ENCODE measurements around the gene PIM2. TPM values are rescaled to one million over a fixed set of nuclear protein-coding genes. Genes with fewer than 3 reads are reported as not detected.

The PIM2 gene
- total and polyA plus RNA-seq, 9 of the 15 experiments (the other 6 are each of a cell fraction or from before 2014, with no cell fraction given) = 67.6 to 191 (median 108) TPM

GRCh38 chrX:48896611-48897011 is 22.2 kb downstream of the PIM2 start:
- BruUV-seq (replicated peaks) = no TSS peak
- Histone ChIP-seq H2AFZ (ENCODE audit: low read depth, low read length) (no peak overlapping the region), H3K27me3 (ENCODE audit: control insufficient read depth in 2 of 2, insufficient read depth in 2 of 2, low read length in 2 of 2) (no peaks in the 10 kb centered on the region), H3K9me1 (ENCODE audit: control insufficient read depth, insufficient read depth, low read length) (no peaks in the 10 kb centered on the region), H3K36me3 (ENCODE audit: control insufficient read depth, insufficient read depth, low read length) (peaks cover 57% of the 10 kb centered on the region), H3K9me3 (replicated peaks; ENCODE audit: control insufficient read depth, insufficient read depth, low read depth, low read length) (no peaks in the 10 kb centered on the region), H4K20me1 (replicated peaks; ENCODE audit: control insufficient read depth, insufficient read depth, low read length) (peaks cover 7% of the 10 kb centered on the region; the same call in 1 of the 2 replicates), H3K9ac (ENCODE audit: insufficient read depth in 1 of 2, low read depth in 2 of 2, low read length in 2 of 2) (peak overlapping the region; percentile 90 to 95), H3K4me2 (ENCODE audit: insufficient read depth, low read length) (peak overlapping the region; percentile 85), H3K4me3 (peak overlapping the region; percentile 72), H3K4me1 (replicated peaks in 1 of 2; ENCODE audit: control insufficient read depth in 2 of 2, insufficient read depth in 2 of 2, low read length in 2 of 2) (peaks cover 11 to 25% of the 10 kb centered on the region in 2 experiments; a peak in 4 of 5 replicates), H3K27ac (ENCODE audit: extremely low read depth, low read depth, low read length) (peak overlapping the region; percentile 97), H3K79me2 (ENCODE audit: control insufficient read depth, insufficient read depth, low read length) (peaks cover 61% of the 10 kb centered on the region)
- WGBS (ENCODE audit: insufficient coverage, low coverage, missing lambda C conversion rate) = 37% methylated on average over 8 of the region's 9 CpGs
- ATAC-seq (no peak), DNase-seq (ENCODE audit: extremely low read depth in 1 of 4, low spot score in 3 of 4) (peak in 2 of 4 experiments; percentile 28 to 52), FAIRE-seq (no peak)
- ChIA-PET CTCF (ENCODE audit: low intra/inter-chr PET ratio) (no interaction called here), POLR2A (interaction anchor here (2.2 kb wide), 1 partner anchor 15 kb away, joined by 13 read pairs; the partner anchor contains the start of gene SLC35A2)
- TF ChIP-seq CBX5 (IDR thresholded peaks at IDR 0.05; ENCODE audit: borderline replicate concordance, low read depth) (no peak), TBP (optimal IDR thresholded peaks at IDR 0.05; ENCODE audit: low read depth, low read length) (peak; percentile 1)
- intact Hi-C loops (cut with micrococcal nuclease) = loop anchor here (5.0 kb wide), 5 partner anchors 34 to 249 kb away; partner anchors contain the start of genes GLOD5 and HDAC6
- in situ Hi-C loops (cut with MboI) = no loop called here

DNA sequence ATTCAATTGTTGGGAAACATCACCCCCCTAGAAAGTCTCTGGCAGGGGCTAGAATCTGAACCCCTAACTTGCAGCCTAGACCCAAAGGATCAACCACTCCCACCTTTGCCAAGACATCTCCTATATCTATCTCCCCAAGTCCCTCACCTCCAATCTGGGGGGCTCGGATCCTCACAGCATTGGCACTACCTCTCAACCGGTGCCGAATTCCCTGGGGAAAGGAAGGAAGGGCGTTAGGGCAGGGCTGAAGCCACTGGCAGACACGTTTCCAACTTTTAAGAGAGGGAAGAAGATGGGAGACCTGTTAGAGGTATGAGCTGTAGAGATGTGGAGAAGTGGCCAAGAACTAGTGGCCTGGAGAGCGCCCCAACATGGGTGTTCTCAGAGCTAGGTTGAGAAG is 23.9 kb downstream of the PIM2 start:
- no peak for DNase-seq (ENCODE audit: extremely low read depth in 1 of 4, low spot score in 3 of 4)
- no peaks in the 10 kb centered on the region for H3K9me1 ChIP-seq (ENCODE audit: control insufficient read depth, insufficient read depth, low read length)
- TF ChIP-seq ILF3 (IDR thresholded peaks at IDR 0.05; ENCODE audit: borderline replicate concordance) = no peak
- no peak for TF ChIP-seq ZNF561 (CRISPR knock-in tag; conservative IDR thresholded peaks at IDR 0.05)
- TF ChIP-seq, protein P1, sequence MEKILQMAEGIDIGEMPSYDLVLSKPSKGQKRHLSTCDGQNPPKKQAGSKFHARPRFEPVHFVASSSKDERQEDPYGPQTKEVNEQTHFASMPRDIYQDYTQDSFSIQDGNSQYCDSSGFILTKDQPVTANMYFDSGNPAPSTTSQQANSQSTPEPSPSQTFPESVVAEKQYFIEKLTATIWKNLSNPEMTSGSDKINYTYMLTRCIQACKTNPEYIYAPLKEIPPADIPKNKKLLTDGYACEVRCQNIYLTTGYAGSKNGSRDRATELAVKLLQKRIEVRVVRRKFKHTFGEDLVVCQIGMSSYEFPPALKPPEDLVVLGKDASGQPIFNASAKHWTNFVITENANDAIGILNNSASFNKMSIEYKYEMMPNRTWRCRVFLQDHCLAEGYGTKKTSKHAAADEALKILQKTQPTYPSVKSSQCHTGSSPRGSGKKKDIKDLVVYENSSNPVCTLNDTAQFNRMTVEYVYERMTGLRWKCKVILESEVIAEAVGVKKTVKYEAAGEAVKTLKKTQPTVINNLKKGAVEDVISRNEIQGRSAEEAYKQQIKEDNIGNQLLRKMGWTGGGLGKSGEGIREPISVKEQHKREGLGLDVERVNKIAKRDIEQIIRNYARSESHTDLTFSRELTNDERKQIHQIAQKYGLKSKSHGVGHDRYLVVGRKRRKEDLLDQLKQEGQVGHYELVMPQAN (IDR thresholded peaks at IDR 0.05; ENCODE audit: borderline replicate concordance) = no peak
- TF ChIP-seq TRIM28 (IDR thresholded peaks at IDR 0.05) = no peak
- TF ChIP-seq ETV5 (CRISPR knock-in tag; IDR thresholded peaks at IDR 0.05; ENCODE audit: low read depth) = no peak
- TF ChIP-seq HLTF (IDR thresholded peaks at IDR 0.05) = no peak
- TF ChIP-seq FOS (IDR thresholded peaks at IDR 0.05; ENCODE audit: extremely low read depth, insufficient read length) = no peak
- WGBS (ENCODE audit: insufficient coverage, low coverage, missing lambda C conversion rate) = 93% methylated on average over 5 of the region's 6 CpGs
- no peak overlapping the region for H3K4me3 ChIP-seq
- H3K79me2 ChIP-seq (ENCODE audit: control insufficient read depth, insufficient read depth, low read length) = peaks cover 53% of the 10 kb centered on the region
- POLR2A ChIA-PET = no interaction called here
- H4K20me1 ChIP-seq (replicated peaks; ENCODE audit: control insufficient read depth, insufficient read depth, low read length) = peaks cover 7% of the 10 kb centered on the region; the same call in 1 of the 2 replicates
- H3K9me3 ChIP-seq (replicated peaks; ENCODE audit: control insufficient read depth, insufficient read depth, low read depth, low read length) = no peaks in the 10 kb centered on the region
- H3K27ac ChIP-seq (ENCODE audit: extremely low read depth, low read depth, low read length) = no peak overlapping the region
- no peak overlapping the region for H3K4me2 ChIP-seq (ENCODE audit: insufficient read depth, low read length)
- peaks cover 17 to 42% of the 10 kb centered on the region in 2 experiments; a peak in 4 of 5 replicates for H3K4me1 ChIP-seq (replicated peaks in 1 of 2; ENCODE audit: control insufficient read depth in 2 of 2, insufficient read depth in 2 of 2, low read length in 2 of 2)
- no peak for FAIRE-seq
- intact Hi-C loops (cut with micrococcal nuclease) (loop anchor here (5.0 kb wide), 5 partner anchors 33 to 248 kb away; partner anchors contain the start of genes GLOD5 and HDAC6), in situ Hi-C loops (cut with MboI) (no loop called here)
- ATAC-seq = no peak
- peaks cover 46% of the 10 kb centered on the region; the same call in 2 of the 3 replicates for H3K36me3 ChIP-seq (ENCODE audit: control insufficient read depth, insufficient read depth, low read length)
- CTCF ChIA-PET (ENCODE audit: low intra/inter-chr PET ratio) = no interaction called here
- no TSS peak for BruUV-seq (replicated peaks)
- H2AFZ ChIP-seq (ENCODE audit: low read depth, low read length) = no peak overlapping the region
- H3K27me3 ChIP-seq (ENCODE audit: control insufficient read depth in 2 of 2, insufficient read depth in 2 of 2, low read length in 2 of 2) = no peaks in the 10 kb centered on the region
- H3K9ac ChIP-seq (ENCODE audit: insufficient read depth in 1 of 2, low read depth in 2 of 2, low read length in 2 of 2) = no peak overlapping the region

All from K562 (cell line).